ENCODE results near the gene ADD1. TPM values are rescaled to one million over a fixed set of nuclear protein-coding genes. Genes with fewer than 3 reads are reported as not detected.

The ADD1 gene
- polyA plus RNA-seq, 3 donors, result 76.1 to 122 (median 103) TPM

GRCh38 chr4:2834001-2834921 is 9.4 kb upstream of the ADD1 start:
- DNase-seq, result peak in 1 of 3 donors; percentile 10
- H3K4me3 Mint-ChIP-seq, result no peak overlapping the region
- peaks cover 57 to 85% of the 10 kb centered on the region in 2 donors for H3K36me3 Mint-ChIP-seq
- H3K27me3 Mint-ChIP-seq (ENCODE audit: low read depth in 3 of 3), result no peaks in the 10 kb centered on the region
- H3K4me3 ChIP-seq (replicated peaks in 1 of 3; ENCODE audit: low read depth in 2 of 3, low read length in 3 of 3), result no peak overlapping the region
- peaks cover 100% of the 10 kb centered on the region for H4K20me1 ChIP-seq (ENCODE audit: insufficient read depth, low read length)
- H3K36me3 ChIP-seq (replicated peaks in 1 of 2; ENCODE audit: control insufficient read depth in 1 of 2, insufficient read depth in 2 of 2, low read length in 2 of 2), result peaks cover 73 to 77% of the 10 kb centered on the region in 2 donors
- intact Hi-C loops (cut with micrococcal nuclease), result no loop called here
- 77% methylated on average over 11 of the region's 13 CpGs for WGBS (ENCODE audit: insufficient coverage)
- peaks cover 55% of the 10 kb centered on the region for H3K4me1 Mint-ChIP-seq
- no peak overlapping the region for H3K4me2 ChIP-seq (replicated peaks; ENCODE audit: extremely low read depth, low read length, poor library complexity, severe bottlenecking)
- no peak overlapping the region for H2AFZ ChIP-seq (ENCODE audit: insufficient read depth, low read depth, low read length, poor library complexity, severe bottlenecking)
- no peaks in the 10 kb centered on the region for H3K9me3 ChIP-seq (replicated peaks in 1 of 2; ENCODE audit: control insufficient read depth in 1 of 2, insufficient read depth in 1 of 2, low read length in 2 of 2)
- H3K79me2 ChIP-seq (ENCODE audit: insufficient read depth, low read length), result peaks cover 11% of the 10 kb centered on the region
- peak overlapping the region; percentile 17 to 61 for H3K27ac ChIP-seq (ENCODE audit: low read depth in 1 of 2, low read length in 2 of 2)
- peak overlapping the region in 2 of 7 donors; percentile 16 to 88 for H3K27ac Mint-ChIP-seq
- no peaks in the 10 kb centered on the region for H3K9me3 Mint-ChIP-seq
- H3K27me3 ChIP-seq (ENCODE audit: control insufficient read depth in 2 of 2, insufficient read depth in 2 of 2, low read length in 2 of 2), result no peaks in the 10 kb centered on the region
- H3K4me1 ChIP-seq (ENCODE audit: control insufficient read depth in 1 of 2, insufficient read depth in 2 of 2, low read length in 2 of 2), result peaks cover 51 to 59% of the 10 kb centered on the region in 2 donors
- H3K9ac ChIP-seq (ENCODE audit: insufficient read depth, low read length, poor library complexity, severe bottlenecking), result no peak overlapping the region
- no peak for TF ChIP-seq CTCF (IDR thresholded peaks at IDR 0.05)

- Mint-ChIP-seq H3K36me3 (peaks cover 45 to 77% of the 10 kb centered on the region in 2 donors), H3K9me3 (no peaks in the 10 kb centered on the region), H3K4me3 (no peak overlapping the region), H3K27ac (peak overlapping the region in 5 of 7 donors; percentile 8 to 94 (median 48)), H3K4me1 (peaks cover 59% of the 10 kb centered on the region), H3K27me3 (ENCODE audit: low read depth in 3 of 3) (peaks cover 0 to 2% (median 0%) of the 10 kb centered on the region in 3 donors)
- Histone ChIP-seq H3K9me3 (replicated peaks in 1 of 2; ENCODE audit: control insufficient read depth in 1 of 2, insufficient read depth in 1 of 2, low read length in 2 of 2) (no peaks in the 10 kb centered on the region), H3K36me3 (replicated peaks in 1 of 2; ENCODE audit: control insufficient read depth in 1 of 2, insufficient read depth in 2 of 2, low read length in 2 of 2) (peaks cover 56 to 59% of the 10 kb centered on the region in 2 donors), H3K4me2 (replicated peaks; ENCODE audit: extremely low read depth, low read length, poor library complexity, severe bottlenecking) (no peak overlapping the region), H3K4me3 (replicated peaks in 1 of 3; ENCODE audit: low read depth in 2 of 3, low read length in 3 of 3) (no peak overlapping the region), H3K27me3 (ENCODE audit: control insufficient read depth in 2 of 2, insufficient read depth in 2 of 2, low read length in 2 of 2) (no peaks in the 10 kb centered on the region), H3K4me1 (ENCODE audit: control insufficient read depth in 1 of 2, insufficient read depth in 2 of 2, low read length in 2 of 2) (peaks cover 51 to 59% of the 10 kb centered on the region in 2 donors), H3K79me2 (ENCODE audit: insufficient read depth, low read length) (peaks cover 7% of the 10 kb centered on the region), H2AFZ (ENCODE audit: insufficient read depth, low read depth, low read length, poor library complexity, severe bottlenecking) (no peak overlapping the region), H3K9ac (ENCODE audit: insufficient read depth, low read length, poor library complexity, severe bottlenecking) (no peak overlapping the region), H4K20me1 (ENCODE audit: insufficient read depth, low read length) (peaks cover 100% of the 10 kb centered on the region), H3K27ac (ENCODE audit: low read depth in 1 of 2, low read length in 2 of 2) (peak overlapping the region; percentile 69 to 73)
- TF ChIP-seq CTCF (IDR thresholded peaks at IDR 0.05), result no peak
- WGBS (ENCODE audit: insufficient coverage), result 94% methylated on average over 3 of the region's 8 CpGs
- DNase-seq, result no peak
- intact Hi-C loops (cut with micrococcal nuclease), result loop anchor here (5.0 kb wide), 2 partner anchors 74 to 79 kb away; partner anchors contain the start of gene TNIP2 (in 1 of the 2)
Measured at GRCh38 chr4:2835978-2836377, 7.7 kb upstream of the ADD1 start.
